ENCODE results near the gene GHRL. TPM values are rescaled to one million over a fixed set of nuclear protein-coding genes. Genes with fewer than 3 reads are reported as not detected.

Gene GHRL
- total RNA-seq, 4 donors from 2014 or later, result 0.80 TPM; not detected in 3

GRCh38 chr3:10319251-10319650, 26.5 kb upstream of the GHRL start:
- TF ChIP-seq EP300 (IDR thresholded peaks at IDR 0.05) (no peak), CTCF (IDR thresholded peaks at IDR 0.05) (no peak), POLR2AphosphoS5 (IDR thresholded peaks at IDR 0.05) (no peak), POLR2A (IDR thresholded peaks at IDR 0.05) (no peak)
- peaks cover 33% of the 10 kb centered on the region for H3K4me1 ChIP-seq
- WGBS, result 56% methylated on average over 6 of the region's 6 CpGs
- H3K9me3 ChIP-seq, result no peaks in the 10 kb centered on the region
- no peaks in the 10 kb centered on the region for H3K27me3 ChIP-seq
- H3K36me3 ChIP-seq, result peaks cover 42% of the 10 kb centered on the region
- DNase-seq (ENCODE audit: low spot score in 2 of 2), result peak in 1 of 2 donors; percentile 32
- peak overlapping the region; percentile 81 for H3K4me3 ChIP-seq
- H3K27ac ChIP-seq, result no peak overlapping the region

- Histone ChIP-seq H3K9me3 (no peaks in the 10 kb centered on the region), H3K36me3 (peaks cover 55% of the 10 kb centered on the region), H3K27me3 (no peaks in the 10 kb centered on the region), H3K4me3 (no peak overlapping the region), H3K27ac (no peak overlapping the region), H3K4me1 (peaks cover 33% of the 10 kb centered on the region)
- TF ChIP-seq CTCF (IDR thresholded peaks at IDR 0.05), result no peak
- TF ChIP-seq POLR2A (IDR thresholded peaks at IDR 0.05), result no peak
- no peak for TF ChIP-seq EP300 (IDR thresholded peaks at IDR 0.05)
- no peak for TF ChIP-seq POLR2AphosphoS5 (IDR thresholded peaks at IDR 0.05)
- no peak for DNase-seq (ENCODE audit: low spot score in 2 of 2)
- 90% methylated on average over 3 of the region's 3 CpGs for WGBS
Measured at GRCh38 chr3:10317961-10318350, 25.2 kb upstream of the GHRL start.

- peaks cover 60% of the 10 kb centered on the region for H3K36me3 ChIP-seq
- H3K4me1 ChIP-seq, result peaks cover 33% of the 10 kb centered on the region
- TF ChIP-seq POLR2AphosphoS5 (IDR thresholded peaks at IDR 0.05) (no peak), CTCF (IDR thresholded peaks at IDR 0.05) (no peak), EP300 (IDR thresholded peaks at IDR 0.05) (no peak), POLR2A (IDR thresholded peaks at IDR 0.05) (no peak)
- H3K4me3 ChIP-seq, result no peak overlapping the region
- H3K27me3 ChIP-seq, result no peaks in the 10 kb centered on the region
- 90% methylated on average over 4 of the region's 4 CpGs for WGBS
- H3K27ac ChIP-seq, result no peak overlapping the region
- DNase-seq (ENCODE audit: low spot score in 2 of 2), result peak in 1 of 2 donors; percentile 21
- H3K9me3 ChIP-seq, result no peaks in the 10 kb centered on the region
Measured at GRCh38 chr3:10317311-10317960, 24.7 kb upstream of the GHRL start.

- Histone ChIP-seq H3K4me1 (peaks cover 33% of the 10 kb centered on the region), H3K27ac (no peak overlapping the region), H3K9me3 (no peaks in the 10 kb centered on the region), H3K36me3 (peaks cover 76% of the 10 kb centered on the region), H3K27me3 (no peaks in the 10 kb centered on the region), H3K4me3 (no peak overlapping the region)
- WGBS, result 91% methylated on average over 4 of the region's 4 CpGs
- TF ChIP-seq EP300 (IDR thresholded peaks at IDR 0.05), result no peak
- TF ChIP-seq POLR2A (IDR thresholded peaks at IDR 0.05), result no peak
- TF ChIP-seq CTCF (IDR thresholded peaks at IDR 0.05), result no peak
- peak in 1 of 2 donors; percentile 38 for DNase-seq (ENCODE audit: low spot score in 2 of 2)
Measured at GRCh38 chr3:10315771-10316344, 23.1 kb upstream of the GHRL start.

GRCh38 chr3:10315101-10315500, 22.4 kb upstream of the GHRL start:
- H3K4me3 ChIP-seq, result no peak overlapping the region
- WGBS, result 92% methylated on average over 13 of the region's 14 CpGs
- peaks cover 84% of the 10 kb centered on the region for H3K36me3 ChIP-seq
- peaks cover 29% of the 10 kb centered on the region for H3K4me1 ChIP-seq
- H3K27ac ChIP-seq, result no peak overlapping the region
- DNase-seq (ENCODE audit: low spot score in 2 of 2), result peak in 1 of 2 donors; percentile 22
- H3K27me3 ChIP-seq, result no peaks in the 10 kb centered on the region
- no peaks in the 10 kb centered on the region for H3K9me3 ChIP-seq
- TF ChIP-seq CTCF (IDR thresholded peaks at IDR 0.05), result no peak
